GM18526 (cell line): Measurements from ENCODE around the gene CIC.

Experiments used
- POLR2A ChIP-seq: IDR thresholded peaks from 3 replicates; pipeline ENCODE4 v1.6.1; 2011; ENCODE audit not compliant: insufficient read length; ENCODE audit errors: extremely low read depth

The CIC gene

DNA sequence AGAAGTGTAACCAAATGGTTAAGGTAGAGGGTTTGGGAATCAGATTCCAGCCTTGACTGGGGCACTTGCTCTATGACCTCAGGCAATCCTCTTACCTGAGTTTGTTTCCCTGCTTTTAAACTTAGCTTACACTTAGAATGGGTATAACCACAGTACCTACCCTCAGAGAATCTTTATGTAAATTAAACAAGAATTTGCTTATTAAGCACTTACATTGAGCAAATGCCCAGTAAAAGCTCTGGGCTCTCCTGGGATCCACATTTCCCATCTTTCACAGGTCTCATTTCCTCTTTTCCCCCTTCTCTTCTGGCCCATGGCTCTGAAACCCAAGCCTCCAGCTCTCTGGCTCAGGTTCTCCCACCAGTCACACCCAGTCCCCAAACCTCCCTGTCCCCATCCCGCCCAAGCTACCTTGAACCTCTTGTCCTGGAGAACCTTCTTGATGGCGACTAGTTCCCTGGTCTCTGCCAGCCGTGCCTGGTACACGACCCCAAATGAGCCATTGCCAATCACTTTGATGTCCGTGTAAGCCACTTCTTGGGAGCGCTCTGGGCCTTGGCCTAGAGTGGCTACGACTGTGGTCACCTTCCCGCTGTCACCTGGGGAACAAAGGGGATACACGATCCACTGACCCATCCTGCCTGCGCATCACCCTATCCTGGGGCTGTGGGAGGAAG is 29.4 kb upstream of the CIC start:
- TF ChIP-seq POLR2A, result no peak

DNA sequence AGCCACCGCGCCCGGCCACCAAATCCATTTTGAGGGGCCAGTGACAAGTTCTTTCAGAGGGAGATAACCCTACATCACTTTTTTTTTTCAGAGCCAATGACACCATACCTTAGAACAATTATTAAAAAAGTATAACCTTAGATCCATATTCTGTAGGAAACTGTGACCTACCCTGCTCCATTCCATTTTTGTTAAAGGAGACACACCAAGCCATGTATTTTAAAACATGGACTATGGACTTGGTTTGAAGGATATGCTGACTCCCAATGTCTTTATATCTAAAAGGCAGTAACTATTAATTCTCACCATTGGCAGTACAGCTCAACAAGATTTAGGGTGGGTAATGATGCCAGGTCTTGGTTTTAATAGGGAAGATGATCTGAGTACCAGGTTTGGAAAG is 27.8 kb upstream of the CIC start:
- no peak for TF ChIP-seq POLR2A

DNA sequence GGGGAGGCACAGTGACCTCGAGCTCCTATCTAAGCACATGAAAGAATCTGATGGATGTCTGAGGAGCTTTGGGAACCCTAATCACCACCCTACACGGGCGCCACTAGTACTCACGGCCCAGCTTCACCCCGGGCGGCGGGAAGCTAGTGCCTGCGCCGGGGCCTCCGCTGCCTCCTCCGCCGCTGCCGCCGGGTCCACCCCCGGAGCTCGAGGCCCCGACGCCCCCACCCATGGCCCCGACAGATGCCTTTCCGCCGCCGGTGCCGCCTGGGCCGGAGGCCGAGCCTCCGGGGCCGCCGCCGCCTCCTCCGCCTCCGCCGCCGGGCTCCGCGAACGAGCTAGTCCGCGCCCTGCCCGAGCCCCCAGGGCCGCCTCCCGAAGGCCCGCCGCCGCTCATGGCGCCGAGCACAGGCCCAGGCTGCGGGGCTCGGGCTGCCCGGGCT is 27.0 kb upstream of the CIC start:
- no peak for TF ChIP-seq POLR2A

DNA sequence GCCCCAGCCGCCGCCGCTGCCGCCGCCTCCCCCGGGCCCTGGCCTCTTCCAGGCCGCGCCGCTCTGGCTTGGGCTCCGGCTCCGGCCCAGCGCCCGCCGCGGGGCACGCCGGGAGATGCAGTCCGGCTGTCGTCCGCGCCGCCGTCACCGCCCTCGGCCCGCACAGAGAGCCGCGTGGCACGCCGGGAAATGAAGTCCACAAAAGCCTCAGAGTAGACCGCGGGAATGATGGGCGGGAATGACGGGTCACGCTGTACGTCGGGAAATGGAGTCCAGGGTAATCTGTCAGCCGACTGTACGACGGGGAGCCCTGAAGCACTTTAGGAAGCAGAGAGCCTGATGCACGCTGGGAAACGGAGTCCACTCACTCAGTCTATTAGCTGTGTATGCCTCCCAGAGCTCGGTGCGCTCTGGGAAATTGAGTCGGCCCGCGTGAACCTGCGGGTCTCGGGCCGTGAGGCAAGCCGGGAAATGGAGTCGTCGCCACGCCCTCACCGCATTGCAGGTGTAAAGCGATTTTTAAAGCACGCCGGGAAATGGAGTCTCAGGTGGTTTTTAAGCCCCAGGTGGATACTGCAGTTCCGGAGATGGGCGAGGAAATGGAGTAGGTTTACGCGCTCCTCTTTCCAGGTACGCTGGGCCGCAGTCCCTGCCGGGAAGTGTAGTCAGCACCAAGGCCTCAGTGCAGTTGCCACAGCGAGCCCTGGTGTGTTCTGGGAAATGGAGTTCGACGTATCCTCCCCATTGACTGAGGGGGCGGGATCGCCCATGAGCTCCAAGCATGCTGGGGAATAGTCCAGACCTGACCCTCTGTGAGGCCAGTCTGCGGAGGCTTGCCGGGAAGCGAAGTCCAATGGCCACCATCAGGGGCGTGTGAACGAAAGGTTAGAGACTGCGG is 26.3 kb upstream of the CIC start, which contains the start of gene GSK3A:
TSS of gene GSK3A (minus strand) at position 91 of the 898 bp plus-strand sequence. CDS start 137 bp downstream, outside the sequence.
- peak; percentile 75 for TF ChIP-seq POLR2A

DNA sequence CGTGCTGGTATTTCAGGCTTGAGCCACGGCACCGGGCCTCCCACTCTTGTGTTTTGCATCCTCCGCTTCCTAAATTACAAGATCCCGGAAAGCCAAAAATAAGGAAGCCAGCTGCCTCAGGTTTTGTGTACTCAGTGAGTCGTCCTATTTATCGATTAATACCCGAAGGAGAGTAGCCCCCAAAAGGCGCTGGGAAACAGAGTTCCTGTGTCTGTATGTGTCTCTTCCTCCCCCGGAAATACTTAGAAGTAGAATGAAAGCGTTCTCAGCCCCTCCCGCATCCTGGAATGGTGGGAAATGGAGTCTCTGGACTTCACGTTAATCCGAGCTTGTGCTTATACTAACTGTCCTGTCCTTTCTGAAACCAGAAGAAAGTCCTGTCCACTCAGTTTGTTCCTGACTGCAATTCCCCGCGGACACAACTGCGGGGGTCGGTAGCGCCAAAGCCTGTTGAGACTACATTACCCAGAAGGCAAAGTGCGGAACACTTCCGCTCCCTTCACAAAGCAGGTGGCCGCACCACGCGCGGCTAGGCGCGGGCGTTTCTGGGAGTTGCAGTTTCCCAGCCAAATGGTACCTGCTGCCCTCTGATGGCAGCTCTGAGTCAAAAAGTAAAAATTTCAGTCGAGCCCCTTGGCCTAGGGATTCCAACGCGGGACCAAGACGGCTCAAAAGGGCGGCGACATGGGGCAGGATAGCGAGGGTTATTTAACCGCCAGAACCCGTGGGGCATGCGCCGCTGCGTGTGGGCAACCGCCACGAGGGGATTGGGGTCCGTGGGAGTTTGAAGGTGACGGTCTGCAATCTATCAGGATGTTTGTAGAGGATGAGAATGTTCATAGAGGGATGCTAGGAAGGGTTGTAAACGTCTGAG is 24.5 kb upstream of the CIC start:
- TF ChIP-seq POLR2A, result peak; percentile 27

DNA sequence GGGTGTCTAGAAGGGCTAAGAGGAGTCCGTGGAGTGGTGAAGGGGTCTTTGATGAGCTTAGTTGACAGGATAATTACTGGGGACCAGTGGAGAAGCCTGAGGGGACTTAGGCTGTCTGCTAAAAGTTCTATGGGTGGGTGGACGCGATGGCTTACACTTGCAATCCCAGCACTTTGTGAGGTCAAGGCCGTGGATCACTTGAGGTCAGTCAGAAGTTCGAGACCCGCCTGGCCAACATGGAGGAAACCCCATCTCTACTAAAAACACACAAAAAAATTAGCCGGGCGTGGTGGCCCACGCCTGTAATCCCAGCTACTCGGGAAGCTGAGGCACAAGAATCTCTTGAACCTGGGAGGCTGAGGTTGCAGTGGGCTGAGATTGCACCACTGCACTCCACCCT is 23.8 kb upstream of the CIC start:
- TF ChIP-seq POLR2A, result no peak

DNA sequence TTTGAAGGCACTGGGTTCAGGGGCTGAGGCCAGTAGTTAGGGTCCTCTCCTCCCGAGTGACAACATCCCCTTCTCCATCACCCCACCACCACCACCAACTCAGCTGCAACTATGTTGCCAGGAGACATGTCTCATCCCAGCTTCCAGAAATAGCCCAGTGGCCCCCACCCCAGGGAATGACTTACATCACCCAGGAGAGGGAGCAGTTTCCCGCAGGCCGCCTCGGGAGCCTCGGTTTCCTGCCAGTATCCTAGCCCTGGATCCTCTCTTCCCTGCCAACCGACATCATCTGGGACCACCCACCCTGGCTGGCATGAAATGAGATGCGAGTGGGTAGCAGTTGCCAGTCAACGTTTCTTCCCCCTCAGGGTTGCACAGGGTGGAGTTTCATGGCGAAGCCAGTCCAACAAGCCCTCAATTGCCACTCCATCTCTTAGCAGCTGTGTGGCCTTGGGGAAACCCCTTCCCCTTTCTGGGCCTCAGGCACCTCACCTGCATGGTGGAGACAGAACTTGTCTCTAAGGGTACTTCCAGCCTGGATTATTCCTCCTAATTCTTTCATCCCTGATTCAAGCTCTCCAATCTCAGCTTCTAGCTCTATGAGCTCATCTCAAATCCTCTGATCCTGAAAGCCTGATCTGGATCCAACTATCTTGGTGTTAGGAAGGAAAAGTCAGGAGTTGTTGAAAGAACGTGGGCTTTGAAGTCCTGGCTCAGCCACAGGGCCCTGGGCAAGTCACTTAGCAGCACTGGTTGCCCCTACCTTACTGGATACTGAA is 22.7 kb upstream of the CIC start:
- TF ChIP-seq POLR2A, result no peak

DNA sequence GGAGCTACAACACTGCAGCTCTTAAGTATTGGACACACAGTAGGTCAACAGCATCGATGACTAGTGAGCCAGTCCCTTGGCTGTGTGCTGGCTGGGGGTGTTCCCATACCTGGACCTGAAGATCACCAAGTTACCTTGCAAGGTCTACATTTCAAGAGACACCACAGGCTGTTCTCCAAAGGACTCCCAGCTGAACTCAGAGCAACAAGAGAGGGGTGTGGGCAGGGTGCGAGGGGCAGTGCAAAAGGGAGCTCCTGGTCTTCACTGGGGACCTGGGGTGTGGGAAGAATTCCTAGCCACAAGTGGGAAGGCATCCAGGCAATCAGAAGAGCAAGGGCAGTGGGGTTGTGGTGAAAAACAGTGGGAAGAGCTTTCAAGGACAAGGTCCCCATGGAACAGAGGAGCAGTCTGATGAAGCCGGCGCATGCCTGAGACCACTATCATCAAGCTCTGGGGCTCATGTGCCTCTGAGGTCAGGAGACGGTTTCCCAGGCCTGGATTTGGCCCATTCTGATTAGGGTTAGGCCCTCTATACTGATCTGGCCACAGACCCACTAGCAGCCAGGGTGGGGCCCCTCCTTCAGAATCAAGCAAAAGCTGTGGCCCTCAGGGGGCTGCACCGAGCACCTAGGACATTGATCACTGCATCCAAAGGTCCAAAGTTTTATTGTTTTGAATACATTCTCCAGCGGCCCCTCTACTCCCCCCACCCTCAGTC is 22.0 kb upstream of the CIC start:
- TF ChIP-seq POLR2A, result no peak

DNA sequence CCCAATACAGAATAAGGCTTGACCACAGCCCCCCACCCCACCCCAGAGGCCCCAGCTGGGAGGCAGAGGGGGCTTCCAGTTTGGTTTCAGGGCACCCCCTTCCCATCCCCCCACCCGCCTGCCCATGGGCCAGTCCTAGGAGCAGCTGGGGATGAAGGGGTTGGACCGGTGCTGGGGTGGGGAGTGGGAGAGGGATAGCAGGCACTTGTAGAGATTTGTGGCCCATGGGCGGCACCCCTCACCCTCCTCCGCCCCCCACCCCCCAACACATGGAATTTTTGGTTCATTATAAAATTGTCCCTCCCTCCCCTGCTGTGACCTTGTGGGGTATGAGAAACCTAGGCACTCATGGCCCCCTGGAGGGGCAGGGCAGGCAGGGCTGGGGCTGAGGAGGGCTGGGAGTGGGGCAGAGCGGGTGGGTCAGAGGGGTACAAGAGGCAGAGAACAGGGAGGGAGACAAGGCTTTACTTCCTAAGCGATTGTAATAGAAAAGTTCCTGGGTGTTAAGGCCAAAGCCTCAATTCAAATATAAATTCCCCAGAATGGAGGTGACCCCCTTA is 21.3 kb upstream of the CIC start:
- TF ChIP-seq POLR2A, result no peak

DNA sequence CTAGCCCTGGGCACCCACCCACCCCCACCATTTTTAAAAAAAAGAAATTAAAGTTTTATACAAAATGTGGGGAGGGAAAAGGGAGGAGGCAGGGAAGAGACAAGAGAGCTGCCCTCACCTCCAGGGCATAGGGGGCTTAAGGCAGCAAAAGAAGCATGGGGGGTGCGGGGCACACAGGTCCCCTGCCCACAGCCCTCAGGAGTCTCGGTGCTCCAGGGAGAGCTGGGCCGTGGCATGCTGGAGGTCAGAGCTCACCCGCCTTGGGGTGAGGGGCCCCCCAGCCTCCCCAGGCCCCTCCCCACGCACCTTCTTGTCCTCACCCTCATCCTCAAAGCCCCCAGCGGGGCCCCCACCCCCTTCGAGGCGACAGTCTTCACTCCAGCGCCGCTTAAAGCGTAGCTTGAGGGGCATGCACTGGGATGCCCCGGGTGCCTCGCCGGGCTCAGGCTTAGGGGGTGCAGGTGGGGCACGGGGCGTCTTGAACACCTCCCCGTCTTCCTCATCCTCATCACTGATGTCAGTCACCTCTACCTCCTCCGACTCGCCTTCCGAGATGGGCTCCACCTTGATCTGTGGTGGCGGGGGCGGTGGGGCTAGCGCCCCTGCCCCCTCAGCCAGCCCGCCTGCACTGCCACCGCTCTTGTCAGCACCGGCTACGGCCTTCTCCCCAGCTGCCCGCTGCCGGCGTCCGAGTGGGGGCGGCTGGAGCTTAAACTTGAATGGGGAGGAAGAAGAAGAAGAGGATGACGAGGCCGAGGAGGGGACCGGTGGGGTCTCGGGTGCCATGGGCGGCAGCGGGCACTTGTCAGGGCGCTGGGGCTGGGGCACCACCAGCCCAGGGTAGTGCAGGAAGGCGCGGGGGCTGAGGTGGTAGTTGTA is 20.5 kb upstream of the CIC start:
- TF ChIP-seq POLR2A, result no peak

DNA sequence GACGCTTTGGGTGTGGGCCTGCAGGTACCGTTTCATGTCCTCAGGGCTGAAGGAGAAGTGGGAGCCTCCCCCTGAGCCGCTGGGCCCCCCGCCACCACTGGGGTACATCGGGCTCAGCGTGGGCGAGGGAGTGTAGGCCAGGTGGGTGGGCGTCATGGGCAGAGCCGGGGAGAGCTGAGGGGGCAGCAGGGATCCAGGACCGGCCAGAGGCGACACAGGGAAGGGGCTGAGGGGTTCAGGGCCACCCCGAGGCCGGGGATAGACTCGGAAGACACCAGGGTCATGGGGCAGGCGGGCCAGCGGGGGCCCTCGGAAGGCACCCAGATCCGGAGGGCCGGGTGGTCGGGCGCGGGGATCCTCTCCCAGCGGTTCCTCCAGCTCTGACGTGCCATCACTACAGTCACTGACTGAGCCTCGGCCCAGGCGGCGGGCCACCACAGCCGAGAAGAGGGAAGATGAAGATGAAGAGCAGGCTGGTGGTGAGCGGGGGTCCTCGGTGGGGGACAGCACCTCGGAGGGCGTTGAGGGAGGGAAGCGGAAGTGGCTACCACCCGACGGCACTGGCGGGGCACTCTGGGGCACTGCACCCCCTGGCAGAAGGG is 19.8 kb upstream of the CIC start:
- no peak for TF ChIP-seq POLR2A

DNA sequence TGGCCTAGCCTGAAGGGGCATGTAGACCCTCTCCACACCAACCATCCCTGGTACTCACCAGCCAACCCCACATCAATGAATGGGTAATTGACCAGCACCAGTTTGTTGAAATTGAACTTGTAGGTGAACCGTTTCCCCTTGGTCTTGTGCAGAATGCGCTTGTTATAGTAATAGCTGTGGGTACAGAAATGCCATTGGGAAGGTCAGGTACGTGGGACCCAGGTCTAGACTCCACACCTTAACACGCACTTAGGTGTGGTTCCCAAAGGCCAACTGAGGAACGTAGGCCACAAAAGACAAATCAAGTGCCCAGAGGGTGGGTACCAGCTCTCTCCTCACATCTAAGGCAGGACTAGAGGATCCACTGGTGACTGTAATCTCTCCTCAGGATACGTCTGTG is 19.3 kb upstream of the CIC start:
- TF ChIP-seq POLR2A, result no peak

DNA sequence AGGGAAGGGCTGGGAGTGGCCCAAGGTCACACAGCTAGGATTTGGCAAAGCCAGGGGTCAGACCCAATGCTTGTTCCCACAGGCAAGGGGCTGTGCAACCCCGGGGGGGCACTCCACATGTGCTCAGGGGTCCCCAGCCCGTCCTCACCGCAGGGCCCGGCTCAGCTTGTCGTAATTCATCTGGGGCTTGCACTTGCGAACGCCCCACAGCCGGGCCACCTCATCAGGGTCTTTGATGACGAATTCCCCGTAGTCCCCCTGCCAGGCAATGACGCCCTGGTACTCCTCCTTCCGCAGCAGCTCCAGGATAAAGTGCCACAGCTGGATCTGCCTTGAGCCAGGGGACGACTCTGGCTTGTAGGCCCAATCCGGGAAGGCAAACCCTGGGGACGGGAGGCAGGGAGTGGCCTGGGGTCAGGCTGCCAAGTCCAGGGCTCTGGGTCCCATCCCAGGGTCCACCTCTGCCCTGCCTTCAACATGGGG is 18.8 kb upstream of the CIC start:
- TF ChIP-seq POLR2A, result no peak
